NCI-H774 (cell line): ENCODE data around the gene CDX4.
"Not testable (repeated sequence)": the region's sequence is repeated elsewhere in the genome, so short reads cannot be mapped to it uniquely, and the experiment has no call there.

Source experiments
- DNase-seq: peaks from one replicate; lab custom pipeline; 2025; lab: John Stamatoyannopoulos, UW

CDX4 gene, protein sequence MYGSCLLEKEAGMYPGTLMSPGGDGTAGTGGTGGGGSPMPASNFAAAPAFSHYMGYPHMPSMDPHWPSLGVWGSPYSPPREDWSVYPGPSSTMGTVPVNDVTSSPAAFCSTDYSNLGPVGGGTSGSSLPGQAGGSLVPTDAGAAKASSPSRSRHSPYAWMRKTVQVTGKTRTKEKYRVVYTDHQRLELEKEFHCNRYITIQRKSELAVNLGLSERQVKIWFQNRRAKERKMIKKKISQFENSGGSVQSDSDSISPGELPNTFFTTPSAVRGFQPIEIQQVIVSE

GRCh38 chrX:73446831-73447230 is at the start of gene CDX4:
Gene CDX4, plus strand, starts transcription at chrX:73447053. Its CDS starts 201 bp downstream, at chrX:73447254.
- no peak for DNase-seq

DNA sequence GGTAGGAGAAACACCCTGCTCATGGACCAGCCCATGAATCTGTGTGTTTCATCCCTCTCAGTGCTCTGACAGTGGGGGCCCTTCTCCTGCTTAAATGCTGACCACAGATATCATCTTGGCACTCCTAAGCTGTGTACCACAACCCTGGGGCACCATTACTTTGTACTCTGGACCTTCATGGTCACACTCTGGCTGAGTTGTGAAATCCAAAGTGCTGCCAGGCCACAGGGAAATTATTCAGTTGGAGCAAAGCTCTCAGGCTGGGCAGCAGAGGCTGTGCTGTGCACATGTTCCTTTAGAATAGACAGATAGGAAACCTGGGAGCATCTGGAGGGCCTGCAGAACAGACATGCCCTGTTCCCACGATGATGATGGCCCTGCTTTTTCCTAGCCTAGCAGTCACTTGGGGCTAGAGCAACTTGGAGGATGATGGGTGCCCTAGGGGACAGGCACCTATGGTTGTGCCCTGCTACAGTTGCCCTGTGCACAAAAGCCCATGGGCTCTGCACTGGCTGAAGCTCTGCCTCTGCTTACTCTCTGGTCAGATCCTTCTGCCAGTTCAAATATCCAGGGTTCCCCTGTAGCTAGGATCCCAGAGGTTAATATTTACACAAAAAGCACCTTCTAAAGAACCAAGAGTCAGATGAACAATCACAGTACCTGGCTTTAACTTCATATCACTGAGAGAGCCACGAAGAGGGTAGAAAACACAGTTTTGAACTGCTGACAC is 48.5 kb upstream of the CDX4 start:
- no peak for DNase-seq

- no peak for DNase-seq
Observed at GRCh38 chrX:73400136-73400748, 46.6 kb upstream of the CDX4 start.

DNA sequence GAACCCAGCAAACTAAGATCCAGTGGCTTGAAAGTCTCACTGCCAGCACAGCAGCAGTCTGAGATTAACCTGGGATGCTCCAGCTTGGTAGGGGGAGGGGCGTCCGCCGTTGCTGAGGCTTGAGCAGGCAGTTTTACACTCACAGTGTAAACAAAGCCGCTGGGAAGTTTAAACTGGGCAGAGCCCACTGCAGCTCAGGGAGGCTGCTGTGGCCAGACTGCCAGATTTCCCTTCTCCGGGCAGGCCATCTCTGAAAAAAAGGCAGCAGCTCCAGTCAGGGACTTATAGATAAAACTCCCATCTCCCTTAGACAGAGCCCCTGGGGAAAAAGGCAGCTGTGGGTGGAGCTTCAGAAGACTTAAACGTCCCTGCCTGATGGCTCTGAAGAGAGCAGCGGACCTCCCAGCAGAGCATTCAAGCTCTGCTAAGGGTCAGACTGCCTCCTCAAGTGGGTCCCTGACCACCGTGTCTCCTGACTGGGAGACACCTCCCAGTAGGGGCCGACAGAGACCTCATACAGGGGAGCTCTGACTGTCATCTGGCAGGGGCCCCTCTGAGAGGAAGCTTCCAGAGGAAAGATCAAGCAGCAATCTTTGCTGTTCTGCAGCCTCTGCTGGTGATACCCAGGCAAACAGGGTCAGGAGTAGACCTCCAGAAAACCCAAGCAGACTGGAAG is 45.1 kb upstream of the CDX4 start:
- no peak for DNase-seq

DNA sequence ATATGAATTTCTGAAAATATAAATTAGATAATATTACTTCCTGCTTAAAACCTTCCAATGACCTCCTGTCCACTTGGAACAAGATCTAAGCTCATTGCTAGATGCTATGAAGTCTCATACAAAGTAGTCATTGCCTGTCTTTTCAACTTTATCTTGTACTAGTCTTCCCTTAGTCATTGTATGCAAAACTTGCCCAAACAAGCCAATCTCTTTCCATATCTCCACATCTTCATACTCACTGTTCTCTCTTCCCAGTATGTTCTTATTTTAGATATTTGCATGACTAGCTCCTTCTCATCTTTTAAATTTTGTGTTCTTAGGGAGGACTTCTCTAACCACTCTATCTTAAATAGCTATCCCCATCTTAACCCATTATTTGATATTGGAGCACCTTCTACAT is 33.9 kb upstream of the CDX4 start:
- DNase-seq, result no peak

DNA sequence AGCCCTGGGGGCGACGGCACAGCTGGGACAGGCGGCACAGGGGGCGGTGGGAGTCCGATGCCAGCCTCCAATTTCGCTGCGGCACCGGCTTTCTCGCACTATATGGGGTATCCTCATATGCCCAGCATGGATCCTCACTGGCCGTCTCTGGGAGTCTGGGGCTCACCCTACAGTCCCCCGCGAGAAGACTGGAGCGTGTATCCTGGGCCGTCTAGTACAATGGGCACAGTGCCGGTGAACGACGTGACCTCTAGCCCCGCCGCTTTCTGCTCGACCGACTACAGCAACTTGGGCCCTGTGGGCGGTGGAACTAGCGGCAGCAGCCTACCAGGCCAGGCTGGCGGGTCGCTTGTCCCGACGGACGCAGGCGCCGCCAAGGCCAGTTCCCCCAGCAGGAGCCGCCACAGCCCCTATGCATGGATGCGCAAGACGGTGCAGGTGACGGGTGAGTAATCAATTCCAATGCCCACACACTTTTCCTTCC is 500 bp downstream of the CDX4 start:
- no peak for DNase-seq

- no peak for DNase-seq
Observed at GRCh38 chrX:73448379-73448778, 1.5 kb downstream of the CDX4 start.

DNA sequence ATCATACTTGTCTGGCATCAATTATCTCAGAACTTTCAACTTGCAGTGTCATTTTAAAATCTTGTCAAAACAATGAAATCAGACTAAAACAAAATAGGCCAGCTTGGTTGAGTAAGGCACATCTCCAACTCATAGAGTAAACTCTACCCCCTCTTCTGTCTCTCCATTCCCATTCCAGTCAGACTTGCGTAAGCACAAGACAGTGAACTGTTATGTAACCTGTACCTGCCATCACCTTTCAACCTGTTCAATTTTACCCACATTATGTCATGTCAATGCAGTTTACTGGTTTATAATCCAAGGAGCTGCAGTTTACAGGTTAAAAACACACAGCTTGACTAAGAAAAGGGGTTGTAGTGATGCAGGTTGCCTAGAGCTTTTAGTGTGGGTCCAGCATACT is 8.3 kb downstream of the CDX4 start:
- DNase-seq, result no peak

DNA sequence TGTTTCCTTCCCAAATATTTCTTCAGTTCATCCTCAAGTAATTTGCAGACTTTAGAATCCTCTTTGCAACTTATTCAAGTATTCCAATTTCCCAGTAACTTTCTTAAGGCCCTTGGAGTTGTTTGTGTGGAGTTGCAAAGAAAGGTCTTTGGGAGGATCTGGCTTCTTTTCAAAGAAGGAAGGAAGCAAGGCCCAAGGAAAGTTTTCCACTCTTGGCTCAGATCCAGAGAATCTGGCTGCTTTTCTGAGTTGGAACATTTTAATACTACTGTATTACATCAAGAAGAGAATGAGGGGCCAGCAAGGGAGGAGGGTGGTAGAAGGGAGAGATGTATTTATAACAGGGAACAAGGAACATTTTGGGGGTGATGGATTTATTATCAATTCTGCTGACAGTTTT is 10.5 kb downstream of the CDX4 start:
- DNase-seq, result no peak

DNA sequence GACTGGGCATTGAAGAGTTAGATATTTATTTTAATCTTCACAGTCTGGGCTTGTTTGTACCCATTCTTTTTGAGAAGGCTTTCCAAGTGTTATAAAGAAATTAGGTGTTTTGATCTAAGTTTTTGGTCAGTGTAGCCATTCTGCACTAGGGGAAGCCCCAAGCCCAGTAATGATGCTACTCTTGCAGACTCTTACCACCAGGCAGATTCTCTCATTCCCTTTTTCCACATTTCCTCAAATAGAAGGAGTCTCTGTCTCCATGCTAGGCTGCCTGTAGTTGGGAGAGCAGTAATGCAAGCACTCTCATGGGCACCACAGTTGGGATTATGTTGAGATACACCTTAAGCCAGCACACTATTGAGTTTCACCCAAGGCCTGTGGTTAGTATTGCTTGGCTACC is 21.5 kb downstream of the CDX4 start:
- DNase-seq, result no peak

- peak; percentile 7 for DNase-seq
Observed at GRCh38 chrX:73478961-73479360, 32.1 kb downstream of the CDX4 start.

DNA sequence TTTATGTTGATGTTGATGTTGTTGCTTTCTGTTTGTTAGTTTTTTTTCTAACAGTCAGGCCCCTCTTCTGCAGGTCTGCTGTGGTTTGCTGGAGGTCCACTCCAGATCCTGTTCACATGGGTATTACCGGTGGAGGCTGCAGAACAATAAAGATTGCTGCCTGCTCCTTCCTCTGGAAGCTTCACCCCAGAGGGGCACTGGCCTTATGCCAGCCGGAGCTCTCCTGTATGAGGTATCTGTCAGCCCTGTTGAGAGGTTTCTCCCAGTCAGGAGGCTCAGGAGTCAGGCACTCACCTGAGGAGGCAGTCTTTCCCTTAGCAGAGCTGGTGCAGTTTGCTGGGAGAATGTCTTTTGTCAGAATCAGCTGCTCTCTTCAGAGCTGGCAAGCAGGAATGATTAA is 34.7 kb downstream of the CDX4 start:
- no peak for DNase-seq

- no peak for DNase-seq
Observed at GRCh38 chrX:73490661-73491060, 43.8 kb downstream of the CDX4 start.

DNA sequence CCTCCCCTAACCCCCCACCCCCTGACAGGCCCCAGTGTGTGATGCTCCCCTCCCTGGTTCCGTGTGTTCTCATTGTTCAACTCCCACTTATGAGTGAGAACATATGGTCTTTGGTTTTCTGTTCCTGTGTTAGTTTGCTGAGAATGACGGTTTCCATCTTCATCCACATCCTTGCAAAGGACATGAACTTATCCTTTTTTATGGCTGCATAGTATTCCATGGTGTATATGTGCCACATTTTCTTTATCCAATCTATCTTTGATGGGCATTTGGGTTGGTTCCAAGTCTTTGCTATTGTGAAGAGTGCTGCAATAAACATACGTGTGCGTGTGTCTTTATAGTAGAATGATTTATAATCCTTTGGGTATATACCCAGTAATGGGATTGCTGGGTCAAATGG is 45.3 kb downstream of the CDX4 start:
- not testable (repeated sequence) for DNase-seq
